Measurements from ENCODE around the gene HPN. TPM values are rescaled to one million over a fixed set of nuclear protein-coding genes. Genes with fewer than 3 reads are reported as not detected.
"Not testable (repeated sequence)": the region's sequence is repeated elsewhere in the genome, so short reads cannot be mapped to it uniquely, and the experiment has no call there.

The HPN gene
- total RNA-seq, 1 experiment from 2014 or later = 3.0 TPM

- DNase-seq (ENCODE audit: low spot score) = no peak
Measured at GRCh38 chr19:35027009-35027408, 14.5 kb upstream of the HPN start.

- DNase-seq (ENCODE audit: low spot score) = no peak
Measured at GRCh38 chr19:35027851-35028599, 13.5 kb upstream of the HPN start.

GRCh38 chr19:35028600-35028885 lies 13.0 kb upstream of the HPN start:
- DNase-seq (ENCODE audit: low spot score) = not testable (repeated sequence)

- DNase-seq (ENCODE audit: low spot score) = not testable (repeated sequence)
Measured at GRCh38 chr19:35029275-35029736, 12.2 kb upstream of the HPN start.

GRCh38 chr19:35029737-35030256 lies 11.7 kb upstream of the HPN start:
- DNase-seq (ENCODE audit: low spot score) = no peak

GRCh38 chr19:35030257-35031071 lies 11.1 kb upstream of the HPN start, which contains the start of gene SCN1B:
Gene SCN1B (plus strand): TSS chr19:35030470. CDS start chr19:35030821, 351 bp downstream.
- DNase-seq (ENCODE audit: low spot score) = peak; percentile 55

- no peak for DNase-seq (ENCODE audit: low spot score)
Measured at GRCh38 chr19:35031072-35031881, 10.2 kb upstream of the HPN start.

GRCh38 chr19:35032356-35032865 lies 9.1 kb upstream of the HPN start:
- DNase-seq (ENCODE audit: low spot score) = no peak

DNA sequence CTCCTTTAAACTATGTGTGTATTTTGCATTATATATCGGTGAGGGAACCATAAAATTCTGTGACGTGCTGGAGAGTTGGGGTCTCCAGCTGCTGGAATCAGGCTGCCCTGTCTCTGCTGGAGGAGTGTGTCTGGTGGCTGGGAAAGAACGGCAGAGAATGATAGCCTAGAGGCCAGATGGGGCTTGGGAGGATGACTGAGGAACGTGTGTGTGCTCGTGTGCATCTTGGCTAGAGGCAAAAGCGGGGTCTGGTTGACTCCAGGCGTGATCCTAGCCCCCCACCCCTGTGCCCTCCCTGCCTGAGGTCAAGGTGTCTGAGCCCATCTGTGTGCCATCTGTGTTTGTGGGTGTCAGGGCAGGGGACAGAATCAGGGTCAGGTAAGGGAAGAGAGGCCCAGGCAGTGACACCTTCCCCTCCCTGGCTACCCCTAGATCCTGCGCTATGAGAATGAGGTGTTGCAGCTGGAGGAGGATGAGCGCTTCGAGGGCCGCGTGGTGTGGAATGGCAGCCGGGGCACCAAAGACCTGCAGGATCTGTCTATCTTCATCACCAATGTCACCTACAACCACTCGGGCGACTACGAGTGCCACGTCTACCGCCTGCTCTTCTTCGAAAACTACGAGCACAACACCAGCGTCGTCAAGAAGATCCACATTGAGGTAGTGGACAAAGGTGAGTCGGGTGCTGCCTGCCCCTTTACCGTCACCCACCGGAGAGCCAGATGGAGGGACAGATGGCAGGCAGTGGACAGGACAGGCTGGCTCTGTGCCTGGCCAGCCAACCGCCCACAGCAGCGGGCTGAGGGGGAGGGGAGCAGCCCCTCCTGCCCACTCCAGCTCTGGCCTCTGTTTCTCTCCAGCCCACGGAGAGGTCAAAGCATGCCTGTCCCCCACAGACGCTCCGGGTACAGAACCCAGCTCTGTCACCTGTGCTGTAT lies 8.2 kb upstream of the HPN start:
- no peak for DNase-seq (ENCODE audit: low spot score)

DNA sequence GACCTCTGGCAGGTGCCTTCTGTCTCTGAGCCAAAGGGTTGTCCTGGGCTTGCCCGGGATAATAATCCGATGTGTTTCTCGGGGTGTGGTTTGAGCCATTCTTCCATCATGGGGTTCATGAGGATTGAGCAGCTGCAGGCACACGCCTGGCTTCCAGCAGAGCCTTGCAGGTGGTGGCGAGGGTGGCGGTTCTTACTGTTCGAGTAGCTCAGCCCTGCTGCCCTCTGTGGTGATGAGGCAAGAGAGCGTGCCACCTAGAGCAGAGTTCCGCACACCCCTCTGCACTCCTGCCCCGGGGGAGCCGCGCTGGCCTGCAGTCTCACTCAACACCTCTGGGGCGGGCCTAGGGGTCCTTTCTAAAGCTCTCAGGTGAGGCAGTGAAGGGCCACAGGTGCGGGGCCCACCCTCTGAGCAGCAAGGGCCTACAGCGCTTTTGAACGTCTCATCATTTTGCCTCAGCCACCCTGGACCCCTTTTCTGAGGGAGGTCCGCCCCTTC lies 7.5 kb upstream of the HPN start:
- DNase-seq (ENCODE audit: low spot score) = no peak

DNA sequence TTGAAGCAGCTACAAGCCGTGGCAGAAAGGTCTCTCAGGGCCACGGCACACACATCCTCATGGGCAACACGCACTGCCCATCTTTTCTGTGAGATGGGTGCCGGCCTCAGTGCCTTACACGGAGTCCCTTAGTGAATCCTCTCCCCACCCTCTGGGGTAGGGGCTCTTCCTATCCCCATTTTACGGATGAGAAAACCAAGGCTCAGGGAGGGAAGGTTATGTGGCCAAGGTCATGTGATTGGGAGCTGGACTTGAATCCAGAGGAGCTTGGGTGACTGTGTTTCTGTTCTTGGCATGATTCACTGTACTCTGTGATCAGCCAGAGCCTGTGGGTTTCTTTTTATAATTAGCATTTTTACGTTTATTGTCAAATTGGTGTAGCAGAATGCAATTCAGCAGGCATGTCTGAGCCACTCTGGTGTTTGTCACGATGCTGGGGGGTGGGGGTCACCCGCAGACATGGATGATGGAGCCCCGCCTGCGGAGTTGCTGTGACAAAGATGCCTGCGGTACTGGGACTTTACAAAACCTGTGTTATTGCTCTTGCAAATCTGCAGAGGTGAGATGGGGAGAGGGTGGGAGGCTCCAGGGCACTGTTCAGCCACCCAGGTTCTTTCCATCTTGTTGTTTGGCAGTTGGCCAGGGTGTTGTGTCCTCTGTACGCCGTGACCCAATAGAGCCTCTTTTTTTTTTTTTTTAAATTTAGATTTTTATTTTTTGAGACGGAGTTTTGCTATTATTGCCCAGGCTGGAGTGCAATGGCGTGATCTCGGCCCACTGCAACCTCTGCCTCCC lies 6.7 kb upstream of the HPN start:
- no peak for DNase-seq (ENCODE audit: low spot score)

DNA sequence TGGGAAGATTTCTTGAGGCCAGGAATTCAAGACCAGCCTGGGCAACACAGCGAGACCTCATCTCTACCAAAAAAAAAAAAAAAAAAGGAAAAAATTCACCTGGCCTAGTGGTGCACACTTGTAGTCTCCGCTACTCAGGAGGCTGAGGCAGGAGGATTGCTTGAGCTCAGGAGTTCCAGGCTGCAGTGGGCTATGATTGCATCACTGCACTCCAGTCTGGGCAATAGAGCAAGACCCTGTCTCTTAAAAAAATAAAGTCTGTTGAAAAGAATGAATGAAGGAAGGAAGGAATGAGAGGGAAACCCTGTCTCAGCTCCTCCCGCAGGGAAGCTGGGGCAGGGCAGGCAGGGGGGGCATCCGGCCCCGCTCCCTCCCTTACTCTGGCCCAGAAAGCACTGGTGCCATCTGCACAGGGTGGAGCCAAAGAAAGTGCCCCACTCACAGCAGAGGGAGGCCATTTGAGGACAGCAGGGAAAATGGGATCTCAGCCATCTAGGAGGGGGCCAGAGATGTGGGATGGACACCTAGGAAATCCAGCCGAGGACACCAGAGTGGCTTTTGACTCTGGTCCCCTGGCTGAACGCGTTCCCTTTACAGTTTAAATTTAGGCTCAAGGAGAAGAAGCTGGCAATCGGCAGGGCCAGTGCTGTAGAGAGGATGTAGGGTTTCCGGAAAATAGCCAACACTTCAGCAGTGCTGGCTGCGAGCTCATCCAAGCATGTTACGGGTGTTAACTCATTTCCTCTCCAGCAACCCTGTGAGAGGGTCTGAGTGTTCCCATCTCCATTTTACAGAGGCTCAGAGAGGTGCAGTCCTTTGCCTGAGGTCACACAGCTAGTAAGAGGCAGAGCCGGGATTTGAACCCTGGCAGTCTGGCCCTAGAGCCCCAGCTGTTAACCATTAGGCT lies 3.6 kb upstream of the HPN start:
- no peak for DNase-seq (ENCODE audit: low spot score)

DNA sequence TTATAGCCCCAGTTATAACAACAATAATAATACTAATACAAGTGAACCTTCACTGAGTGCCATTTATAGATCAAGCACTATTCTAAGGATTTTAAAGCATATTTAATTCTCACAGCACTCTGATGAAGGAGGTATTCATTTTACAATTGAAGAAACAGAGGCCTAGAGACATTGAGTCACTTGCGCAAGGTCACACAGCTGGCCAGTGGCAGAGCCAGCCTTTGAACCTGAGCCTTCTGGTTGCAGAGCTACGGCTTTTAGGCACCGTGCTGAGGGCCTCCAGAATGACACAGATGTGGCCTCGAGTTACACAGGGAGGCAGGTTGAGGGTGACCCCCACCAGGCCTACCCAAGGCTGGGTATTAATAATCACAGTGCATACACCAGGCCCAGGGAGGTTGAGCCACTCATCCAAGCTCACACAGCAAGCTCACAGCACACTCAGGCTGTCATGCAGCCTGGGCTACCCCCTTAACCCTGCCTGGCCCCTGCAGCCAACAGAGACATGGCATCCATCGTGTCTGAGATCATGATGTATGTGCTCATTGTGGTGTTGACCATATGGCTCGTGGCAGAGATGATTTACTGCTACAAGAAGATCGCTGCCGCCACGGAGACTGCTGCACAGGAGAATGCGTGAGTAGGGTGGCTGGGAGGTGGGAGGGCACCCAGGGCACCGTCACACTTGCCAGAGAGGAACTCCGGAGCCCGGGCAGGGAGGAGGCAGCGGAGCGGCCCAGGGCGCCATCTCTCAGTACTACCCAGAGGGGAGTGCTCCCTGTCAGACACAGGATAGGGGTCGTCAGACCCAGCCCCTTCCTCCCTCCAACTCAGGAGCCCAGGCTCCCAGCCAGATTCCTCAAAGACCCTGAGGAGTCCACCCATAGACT lies 2.7 kb upstream of the HPN start:
- no peak for DNase-seq (ENCODE audit: low spot score)

DNA sequence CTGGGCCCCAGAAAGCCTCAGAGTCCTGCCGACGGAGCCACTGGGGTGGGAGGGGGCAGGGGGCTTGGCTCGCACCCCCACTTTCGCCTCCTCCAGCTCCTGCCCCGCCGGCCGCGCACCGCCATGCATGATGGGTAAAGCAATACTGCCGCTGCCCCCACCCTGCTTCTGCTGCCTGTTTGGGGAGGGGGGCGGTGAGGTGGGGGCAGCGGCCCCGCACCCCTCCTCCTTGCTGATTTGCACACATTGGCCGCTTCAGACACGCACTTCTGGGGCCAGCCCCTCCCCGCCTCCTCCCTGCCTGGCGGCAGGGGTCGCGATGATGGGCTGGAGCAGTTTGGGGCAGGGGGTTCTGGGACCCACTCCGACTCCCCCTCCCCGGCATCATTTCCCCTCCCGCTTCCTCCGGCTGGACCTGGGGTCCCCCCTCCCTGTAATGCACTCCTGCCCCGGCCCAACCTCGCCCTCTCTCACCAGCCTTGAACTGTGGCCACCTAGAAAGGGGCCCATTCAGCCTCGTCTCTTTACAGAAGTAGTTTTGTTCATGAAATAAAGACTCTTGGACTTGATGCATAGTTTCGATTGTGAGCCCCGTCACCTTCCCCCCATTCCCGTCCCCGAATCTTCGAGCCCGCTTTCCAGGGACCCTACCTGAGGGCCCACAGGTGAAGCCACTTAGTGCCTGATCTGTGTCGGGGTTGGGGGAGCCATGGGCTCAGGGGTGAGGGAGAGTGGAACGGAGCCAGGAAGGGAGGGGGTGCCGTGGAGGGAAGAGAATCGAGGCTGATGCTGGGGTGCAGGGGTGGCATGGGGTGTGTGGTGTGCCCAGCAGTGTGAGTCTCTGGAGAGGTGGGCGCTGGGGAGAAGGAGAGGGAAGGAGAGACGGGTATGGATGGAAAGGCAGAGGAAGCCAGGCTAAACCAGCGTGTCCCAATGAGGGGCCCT lies 1.4 kb upstream of the HPN start:
- no peak for DNase-seq (ENCODE audit: low spot score)

GRCh38 chr19:35040826-35041547 lies 534 bp upstream of the HPN start:
- DNase-seq (ENCODE audit: low spot score) = peak; percentile 24

Measured in HT-29 (cell line).